ENCODE data around the gene HNRNPAB.

The HNRNPAB gene

DNA sequence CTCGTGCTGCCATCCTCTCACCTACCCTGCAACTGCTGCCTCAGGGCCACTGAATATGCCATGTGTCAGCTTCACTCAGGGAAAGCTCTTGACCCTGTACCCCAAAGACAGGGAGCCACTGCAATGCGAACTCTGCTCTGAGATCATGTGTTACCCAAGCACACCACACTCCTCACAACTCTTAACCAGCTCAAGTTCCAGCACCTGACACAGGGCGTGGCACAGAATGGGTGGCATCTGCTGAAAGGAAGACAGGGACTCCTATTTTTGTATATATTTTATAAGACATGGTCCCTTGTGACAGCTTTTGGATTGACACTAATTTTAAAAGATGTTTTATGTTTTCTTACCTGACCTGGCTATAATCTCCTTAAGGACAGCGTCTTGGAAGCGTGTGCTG, 17.5 kb downstream of the HNRNPAB start:
- H3K79me2 ChIP-seq (ENCODE audit: insufficient read depth, low read length) = no peaks in the 10 kb centered on the region
- TF ChIP-seq, protein P1, sequence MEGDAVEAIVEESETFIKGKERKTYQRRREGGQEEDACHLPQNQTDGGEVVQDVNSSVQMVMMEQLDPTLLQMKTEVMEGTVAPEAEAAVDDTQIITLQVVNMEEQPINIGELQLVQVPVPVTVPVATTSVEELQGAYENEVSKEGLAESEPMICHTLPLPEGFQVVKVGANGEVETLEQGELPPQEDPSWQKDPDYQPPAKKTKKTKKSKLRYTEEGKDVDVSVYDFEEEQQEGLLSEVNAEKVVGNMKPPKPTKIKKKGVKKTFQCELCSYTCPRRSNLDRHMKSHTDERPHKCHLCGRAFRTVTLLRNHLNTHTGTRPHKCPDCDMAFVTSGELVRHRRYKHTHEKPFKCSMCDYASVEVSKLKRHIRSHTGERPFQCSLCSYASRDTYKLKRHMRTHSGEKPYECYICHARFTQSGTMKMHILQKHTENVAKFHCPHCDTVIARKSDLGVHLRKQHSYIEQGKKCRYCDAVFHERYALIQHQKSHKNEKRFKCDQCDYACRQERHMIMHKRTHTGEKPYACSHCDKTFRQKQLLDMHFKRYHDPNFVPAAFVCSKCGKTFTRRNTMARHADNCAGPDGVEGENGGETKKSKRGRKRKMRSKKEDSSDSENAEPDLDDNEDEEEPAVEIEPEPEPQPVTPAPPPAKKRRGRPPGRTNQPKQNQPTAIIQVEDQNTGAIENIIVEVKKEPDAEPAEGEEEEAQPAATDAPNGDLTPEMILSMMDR (conservative IDR thresholded peaks at IDR 0.05; ENCODE audit: low read length) = no peak
- TF ChIP-seq EZH2phosphoT487 (IDR thresholded peaks at IDR 0.05; ENCODE audit: borderline replicate concordance) = no peak
- no peaks in the 10 kb centered on the region for H3K27me3 ChIP-seq (ENCODE audit: insufficient read depth, low read length, poor library complexity, severe bottlenecking)
- H2AFZ ChIP-seq (ENCODE audit: low read length) = no peak overlapping the region
- H3K9ac ChIP-seq (ENCODE audit: low read depth, low read length, poor library complexity, severe bottlenecking) = no peak overlapping the region
- no peaks in the 10 kb centered on the region for H3K36me3 ChIP-seq (ENCODE audit: insufficient read depth, low read length)
- H3K4me3 ChIP-seq (ENCODE audit: low read length, poor library complexity, severe bottlenecking) = no peak overlapping the region
- H3K9me2 ChIP-seq (replicated peaks; ENCODE audit: low read depth, low read length) = no peaks in the 10 kb centered on the region
- no peak overlapping the region for H3K4me2 ChIP-seq (ENCODE audit: low read depth, low read length, poor library complexity, severe bottlenecking)
- H4K20me1 ChIP-seq (ENCODE audit: insufficient read depth, low read length, poor library complexity, severe bottlenecking) = no peaks in the 10 kb centered on the region
- H3F3A ChIP-seq (ENCODE audit: low read depth) = no peaks in the 10 kb centered on the region
- H3K4me1 ChIP-seq (ENCODE audit: insufficient read depth, low read length, poor library complexity, severe bottlenecking) = no peaks in the 10 kb centered on the region
- H3K9me3 ChIP-seq (ENCODE audit: insufficient read depth, low read depth, low read length) = no peaks in the 10 kb centered on the region

DNA sequence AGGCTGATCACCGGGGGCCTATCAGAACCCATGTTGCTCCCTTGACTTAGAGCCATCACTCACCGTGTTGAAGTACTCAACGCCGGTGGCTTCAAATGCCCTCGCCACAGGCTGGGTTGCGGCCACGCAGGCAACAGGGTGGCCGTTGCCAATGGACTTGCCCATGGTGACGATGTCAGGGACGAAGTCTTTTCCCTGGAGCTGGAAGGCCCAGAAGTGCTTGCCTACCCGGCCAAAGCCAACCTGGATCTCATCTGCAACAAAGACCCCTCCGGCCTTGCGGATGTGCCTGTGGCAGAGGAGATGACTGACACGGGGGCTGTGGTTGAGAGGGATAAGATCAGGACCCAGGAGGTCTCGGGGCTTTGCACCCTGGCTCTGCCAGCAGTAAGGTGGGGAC, 18.0 kb downstream of the HNRNPAB start:
- no peaks in the 10 kb centered on the region for H3K9me3 ChIP-seq (ENCODE audit: insufficient read depth, low read depth, low read length)
- H3K36me3 ChIP-seq (ENCODE audit: insufficient read depth, low read length) = no peaks in the 10 kb centered on the region
- H3K4me2 ChIP-seq (ENCODE audit: low read depth, low read length, poor library complexity, severe bottlenecking) = no peak overlapping the region
- H3F3A ChIP-seq (ENCODE audit: low read depth) = no peaks in the 10 kb centered on the region
- H3K79me2 ChIP-seq (ENCODE audit: insufficient read depth, low read length) = no peaks in the 10 kb centered on the region
- TF ChIP-seq EZH2phosphoT487 (IDR thresholded peaks at IDR 0.05; ENCODE audit: borderline replicate concordance) = no peak
- TF ChIP-seq, protein P1 (conservative IDR thresholded peaks at IDR 0.05; ENCODE audit: low read length) = no peak
- H3K4me1 ChIP-seq (ENCODE audit: insufficient read depth, low read length, poor library complexity, severe bottlenecking) = no peaks in the 10 kb centered on the region
- no peaks in the 10 kb centered on the region for H3K9me2 ChIP-seq (replicated peaks; ENCODE audit: low read depth, low read length)
- H4K20me1 ChIP-seq (ENCODE audit: insufficient read depth, low read length, poor library complexity, severe bottlenecking) = no peaks in the 10 kb centered on the region
- H3K9ac ChIP-seq (ENCODE audit: low read depth, low read length, poor library complexity, severe bottlenecking) = no peak overlapping the region
- H3K4me3 ChIP-seq (ENCODE audit: low read length, poor library complexity, severe bottlenecking) = no peak overlapping the region
- H2AFZ ChIP-seq (ENCODE audit: low read length) = no peak overlapping the region
- H3K27me3 ChIP-seq (ENCODE audit: insufficient read depth, low read length, poor library complexity, severe bottlenecking) = no peaks in the 10 kb centered on the region

DNA sequence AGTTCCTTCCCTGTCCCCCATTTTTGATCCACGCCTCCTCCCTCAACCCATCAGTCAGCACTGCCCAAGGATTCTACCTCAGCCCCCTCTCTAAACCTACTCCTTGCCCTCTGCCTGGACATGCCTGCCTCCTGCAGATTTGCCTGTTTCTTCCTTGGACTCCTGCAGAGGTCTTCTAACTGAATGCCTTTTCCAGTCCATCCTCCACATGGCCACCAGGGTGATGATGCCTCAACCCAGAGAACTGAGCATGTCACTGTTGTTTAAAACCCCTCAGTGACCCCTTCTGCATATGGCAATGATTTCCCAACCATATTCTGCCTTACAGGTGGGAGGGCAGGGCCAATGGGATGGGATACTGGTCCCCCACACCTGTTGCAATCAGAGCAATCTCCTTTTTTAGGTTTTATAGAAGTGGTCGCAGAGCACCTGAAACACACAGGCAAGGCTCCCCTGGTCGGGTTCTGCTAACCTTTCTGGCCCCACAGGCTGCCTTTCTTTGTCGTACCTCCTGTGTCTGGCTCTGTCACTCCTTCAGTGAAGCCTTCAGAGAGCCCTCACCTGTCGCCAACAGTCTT, 19.0 kb downstream of the HNRNPAB start:
- no peak overlapping the region for H2AFZ ChIP-seq (ENCODE audit: low read length)

More for the DNA sequence above, 19.0 kb downstream of the HNRNPAB start:
- H3K9ac ChIP-seq (ENCODE audit: low read depth, low read length, poor library complexity, severe bottlenecking) = no peak overlapping the region
- no peaks in the 10 kb centered on the region for H3K9me2 ChIP-seq (replicated peaks; ENCODE audit: low read depth, low read length)
- no peaks in the 10 kb centered on the region for H3K9me3 ChIP-seq (ENCODE audit: insufficient read depth, low read depth, low read length)
- H3K4me2 ChIP-seq (ENCODE audit: low read depth, low read length, poor library complexity, severe bottlenecking) = no peak overlapping the region
- H3K4me1 ChIP-seq (ENCODE audit: insufficient read depth, low read length, poor library complexity, severe bottlenecking) = no peaks in the 10 kb centered on the region
- H3K4me3 ChIP-seq (ENCODE audit: low read length, poor library complexity, severe bottlenecking) = no peak overlapping the region
- no peaks in the 10 kb centered on the region for H3F3A ChIP-seq (ENCODE audit: low read depth)
- H3K79me2 ChIP-seq (ENCODE audit: insufficient read depth, low read length) = no peaks in the 10 kb centered on the region
- no peak for TF ChIP-seq EZH2phosphoT487 (IDR thresholded peaks at IDR 0.05; ENCODE audit: borderline replicate concordance)
- TF ChIP-seq, protein P1 (conservative IDR thresholded peaks at IDR 0.05; ENCODE audit: low read length) = no peak
- H3K27me3 ChIP-seq (ENCODE audit: insufficient read depth, low read length, poor library complexity, severe bottlenecking) = no peaks in the 10 kb centered on the region
- H3K36me3 ChIP-seq (ENCODE audit: insufficient read depth, low read length) = no peaks in the 10 kb centered on the region
- H4K20me1 ChIP-seq (ENCODE audit: insufficient read depth, low read length, poor library complexity, severe bottlenecking) = no peaks in the 10 kb centered on the region
